Ammon's horn (tissue), 1 donor: ENCODE results near the gene DENND5B.
"Not testable (repeated sequence)": the region's sequence is repeated elsewhere in the genome, so short reads cannot be mapped to it uniquely, and the experiment has no call there.

Experiments
- DNase-seq: peaks from one replicate; pipeline ENCODE4 v3.0.0-alpha.2; 2016; ENCODE audit warnings: low spot score

Gene DENND5B

DNA sequence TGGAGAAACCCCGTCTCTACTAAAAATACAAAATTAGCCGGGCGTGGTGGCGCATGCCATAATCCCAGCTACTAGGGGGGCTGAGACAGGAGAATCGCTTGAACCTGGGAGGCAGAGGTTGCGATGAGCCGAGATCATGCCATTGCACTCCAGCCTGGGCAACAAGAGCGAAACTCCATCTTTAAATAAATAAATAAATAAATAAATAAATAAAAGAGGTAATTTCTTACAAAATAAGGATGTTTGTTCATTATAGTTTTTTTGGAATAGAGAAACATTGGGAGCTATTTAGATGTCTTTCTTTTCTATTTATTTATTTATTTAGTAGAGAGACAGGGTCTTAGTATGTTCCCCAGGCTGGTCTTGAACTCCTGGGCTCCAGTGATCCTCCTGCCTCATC, 213.7 kb downstream of the DENND5B start:
- DNase-seq, result not testable (repeated sequence)

DNA sequence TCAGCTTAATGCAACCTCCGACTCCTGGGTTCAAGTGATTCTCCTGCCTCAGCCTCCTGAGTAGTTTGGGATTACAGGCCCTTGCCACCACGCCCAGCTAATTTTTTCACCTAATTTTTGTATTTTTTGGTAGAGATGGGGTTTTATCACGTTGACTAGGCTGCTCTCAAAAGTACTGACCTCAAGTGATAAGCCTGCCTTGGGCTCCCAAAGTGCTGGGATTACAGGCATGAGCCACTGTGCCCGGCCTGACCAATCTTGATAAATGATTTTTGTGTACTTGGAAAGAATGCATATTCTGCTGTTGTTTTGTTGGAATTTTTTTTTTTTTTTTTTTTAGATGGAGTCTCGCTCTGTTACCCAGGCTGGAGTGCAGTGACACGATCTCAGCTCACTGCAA, 215.5 kb downstream of the DENND5B start:
- not testable (repeated sequence) for DNase-seq

DNA sequence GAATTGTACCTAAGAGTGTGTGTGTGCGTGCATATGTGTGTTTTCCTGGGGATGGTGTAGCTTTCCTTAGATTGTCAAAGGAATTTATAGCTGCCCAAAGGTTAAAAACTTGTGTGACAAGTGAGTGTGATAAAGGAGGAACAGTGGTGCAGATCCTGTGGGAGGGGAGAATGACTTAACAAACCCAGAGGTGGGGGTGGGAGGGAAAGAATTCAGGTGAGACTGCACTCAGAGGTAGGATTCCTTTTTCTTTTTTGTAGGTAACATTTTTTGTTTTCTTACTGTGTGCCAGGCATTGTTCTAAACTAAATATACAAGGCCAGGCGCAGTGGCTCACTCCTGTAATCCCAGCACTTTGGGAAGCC, 219.7 kb downstream of the DENND5B start:
- DNase-seq, result no peak

DNA sequence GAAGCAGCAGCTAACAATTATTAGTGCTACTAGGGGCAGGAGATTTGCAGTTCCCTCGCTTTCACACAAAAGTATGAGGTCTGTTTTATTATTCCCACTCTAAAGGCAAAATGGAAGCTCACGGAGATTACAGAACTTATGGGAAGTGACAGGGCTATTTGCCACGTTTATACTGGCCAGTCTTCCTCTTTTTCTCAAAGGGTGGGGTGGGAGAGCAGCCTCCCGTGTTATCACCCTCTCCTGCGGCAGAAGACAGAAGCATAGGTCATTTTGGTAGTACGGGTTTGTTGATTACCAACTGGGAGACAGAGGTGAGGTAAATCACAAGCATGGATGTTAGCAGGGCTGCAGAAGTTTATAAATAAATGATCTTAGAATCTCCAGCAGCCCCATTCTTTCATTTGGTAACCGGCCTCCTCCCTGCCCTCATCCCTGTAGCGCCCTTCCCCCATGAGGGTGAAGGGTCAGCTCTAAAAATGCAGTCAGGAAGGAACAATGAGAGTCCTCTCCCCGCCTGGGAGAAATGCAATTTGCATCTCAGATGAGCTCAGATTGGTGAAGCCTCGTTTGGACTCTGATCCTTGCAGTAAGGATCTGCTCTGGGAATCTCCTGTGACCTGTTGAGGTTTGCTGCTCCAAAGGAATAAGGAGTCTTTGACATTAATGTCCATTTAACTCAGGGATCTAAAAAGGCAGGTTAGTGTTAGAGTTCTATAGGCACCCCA, 220.2 kb downstream of the DENND5B start:
- no peak for DNase-seq

DNA sequence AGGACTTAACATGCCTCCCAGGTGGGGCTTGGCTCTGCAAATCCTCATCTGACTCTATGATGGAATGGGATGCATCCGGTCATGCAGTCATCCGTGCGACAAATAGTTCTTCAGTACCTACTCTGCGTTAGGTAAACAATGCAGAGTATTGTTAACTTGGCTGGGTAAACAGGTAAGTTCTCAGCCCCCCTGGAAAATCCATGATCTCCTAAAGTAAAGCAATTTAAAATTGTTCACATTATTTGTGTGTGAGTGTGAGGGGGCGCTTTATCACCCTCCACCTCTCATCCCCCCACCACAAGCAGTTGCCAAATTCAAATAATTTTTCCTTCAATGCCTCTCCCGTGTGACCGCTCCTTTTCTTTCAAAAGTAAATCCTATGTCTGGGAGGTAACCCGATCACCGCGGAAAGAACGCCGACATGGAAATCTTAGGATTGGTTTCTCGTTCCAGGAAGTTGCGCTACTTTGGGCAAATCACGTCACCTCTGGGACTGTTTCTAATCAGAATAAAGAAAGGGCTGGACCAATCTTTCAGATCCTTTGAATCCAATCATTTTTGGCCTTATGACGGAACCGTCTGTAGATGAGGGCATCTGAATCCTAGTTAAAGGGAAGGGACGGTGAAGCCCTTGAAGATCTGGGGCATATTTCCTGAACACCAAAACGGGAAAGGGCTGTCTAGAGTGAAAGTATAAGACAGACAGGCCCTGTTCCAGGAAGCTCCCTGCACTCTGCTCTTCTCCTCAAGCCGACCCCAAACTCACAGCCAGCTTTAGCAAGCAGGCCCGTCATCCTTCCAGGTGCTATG, 221.0 kb downstream of the DENND5B start:
- no peak for DNase-seq

DNA sequence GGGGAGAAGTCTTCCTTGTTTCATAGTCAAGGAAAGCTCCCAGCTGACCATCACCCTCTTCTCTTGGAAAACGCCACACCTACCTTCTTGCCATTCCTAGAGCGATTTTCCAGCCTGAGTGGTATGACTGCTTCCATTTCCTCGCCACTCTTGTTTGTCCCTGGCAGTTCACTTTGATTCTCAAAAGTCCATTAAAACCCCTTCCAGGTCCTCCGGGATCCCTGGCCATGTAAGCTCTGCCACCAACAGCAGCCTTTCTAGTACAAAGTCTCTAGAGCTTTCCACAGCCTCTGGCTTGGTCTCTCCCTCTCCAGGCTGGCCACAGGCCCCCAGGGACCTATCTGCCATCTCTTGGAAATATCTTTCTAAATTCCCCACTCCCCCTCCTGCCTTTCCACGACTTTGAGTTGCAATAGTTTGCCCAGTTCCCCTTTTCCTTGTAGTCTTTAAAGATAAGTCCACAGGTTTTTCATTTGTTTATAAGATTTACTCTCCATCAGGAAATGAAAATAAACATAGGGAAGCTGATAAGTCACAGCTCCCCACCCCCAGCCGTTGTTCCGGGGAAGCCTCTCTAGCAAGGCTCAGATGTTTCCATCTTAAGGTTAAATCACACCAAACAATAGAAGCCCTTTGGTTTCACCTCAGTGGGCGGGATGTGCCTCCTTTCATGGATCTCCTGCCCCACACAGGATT, 222.1 kb downstream of the DENND5B start:
- DNase-seq, result no peak

DNA sequence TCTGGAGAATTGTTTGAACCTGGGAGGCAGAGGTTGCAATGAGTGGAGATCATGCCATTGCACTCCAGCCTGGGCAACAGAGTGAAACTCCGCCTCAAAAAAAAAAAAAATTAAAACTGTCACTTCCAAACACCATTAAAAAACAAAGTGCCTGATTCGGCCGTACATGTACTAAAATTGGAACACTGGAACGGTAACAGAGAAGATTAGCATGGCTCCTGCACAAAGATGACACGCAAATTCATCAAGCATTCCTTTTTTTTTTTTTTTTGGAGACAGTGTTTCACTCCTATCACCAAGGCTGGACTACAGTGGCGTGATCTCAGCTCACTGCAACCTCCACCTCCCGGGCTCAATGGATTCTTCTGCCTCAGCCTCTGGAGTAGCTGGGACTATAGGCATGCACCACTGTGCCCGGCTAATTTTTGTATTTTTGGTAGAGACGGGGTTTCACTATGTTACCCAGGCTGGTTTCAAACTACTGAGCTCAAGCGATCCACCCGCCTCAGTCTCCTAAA, 224.8 kb downstream of the DENND5B start:
- DNase-seq, result no peak

DNA sequence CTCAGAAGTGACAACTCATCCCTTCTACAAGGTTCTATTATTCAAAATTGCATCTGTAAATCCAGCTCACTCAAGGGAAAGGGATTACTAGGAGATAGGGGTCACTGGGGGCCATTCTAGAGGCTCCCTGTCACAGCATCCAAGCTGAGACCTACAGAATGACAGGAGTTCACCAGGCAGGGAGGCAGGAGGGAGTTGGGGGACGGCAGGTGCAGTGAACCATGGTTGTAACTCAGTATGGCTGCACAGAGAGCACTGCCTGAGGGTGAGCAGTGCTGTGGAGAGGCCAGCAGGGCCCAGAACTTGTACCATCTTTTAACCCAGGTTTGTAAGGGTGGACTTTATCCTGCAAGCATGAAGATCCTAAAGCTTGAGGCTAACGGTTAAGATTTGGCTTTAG, 227.1 kb downstream of the DENND5B start:
- no peak for DNase-seq

DNA sequence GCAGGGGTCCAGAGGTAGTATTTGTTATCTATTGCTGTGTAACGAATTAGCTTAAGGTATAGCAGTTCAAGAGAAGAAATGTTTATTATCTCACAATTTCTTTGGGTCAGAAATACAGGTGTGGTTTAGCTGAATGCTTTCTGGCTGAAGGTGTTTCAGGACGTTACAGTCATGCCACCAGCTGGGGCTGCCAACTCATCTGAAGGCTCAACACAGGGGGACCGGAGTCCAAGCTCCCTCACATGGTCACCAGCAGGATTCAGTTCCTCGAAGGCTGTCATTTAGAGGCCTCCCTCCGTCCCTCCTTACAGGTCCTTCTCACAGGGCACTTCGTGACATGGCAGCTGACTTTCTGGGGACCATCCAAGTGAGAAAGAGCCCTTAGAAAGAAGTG, 227.5 kb downstream of the DENND5B start:
- DNase-seq, result no peak

DNA sequence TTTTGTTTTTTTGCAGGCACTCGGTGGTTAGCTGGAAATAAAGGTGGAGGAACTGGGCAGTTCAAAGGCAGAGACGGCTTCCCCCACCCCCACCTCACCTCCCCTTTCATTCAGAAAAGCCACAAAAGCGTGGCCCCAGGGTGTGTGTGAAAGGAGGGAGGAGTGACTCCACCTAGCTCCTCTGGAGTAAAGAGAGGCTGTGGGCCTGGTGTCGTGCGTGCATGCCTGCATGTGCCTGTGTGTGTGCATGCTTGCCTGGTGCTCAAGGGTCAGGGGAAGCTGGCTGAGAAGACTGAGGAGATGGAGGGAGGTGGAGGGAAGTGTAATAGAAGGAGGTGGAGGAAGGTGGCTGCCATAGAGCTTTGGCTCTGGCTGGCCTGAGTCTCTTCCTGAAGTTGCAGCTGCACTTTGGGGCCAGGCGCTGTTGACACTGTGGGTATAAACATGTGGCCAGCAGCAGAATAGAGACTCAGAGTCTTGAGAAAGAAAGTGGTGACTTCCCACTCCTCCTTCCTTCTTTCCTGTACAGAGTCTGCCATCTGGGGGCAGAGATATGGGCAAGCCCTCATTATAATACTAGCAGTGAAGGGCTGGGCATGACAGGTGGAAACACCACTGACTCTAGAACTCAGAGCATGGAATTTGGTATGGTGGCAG, 228.0 kb downstream of the DENND5B start:
- peak; percentile 67 for DNase-seq

DNA sequence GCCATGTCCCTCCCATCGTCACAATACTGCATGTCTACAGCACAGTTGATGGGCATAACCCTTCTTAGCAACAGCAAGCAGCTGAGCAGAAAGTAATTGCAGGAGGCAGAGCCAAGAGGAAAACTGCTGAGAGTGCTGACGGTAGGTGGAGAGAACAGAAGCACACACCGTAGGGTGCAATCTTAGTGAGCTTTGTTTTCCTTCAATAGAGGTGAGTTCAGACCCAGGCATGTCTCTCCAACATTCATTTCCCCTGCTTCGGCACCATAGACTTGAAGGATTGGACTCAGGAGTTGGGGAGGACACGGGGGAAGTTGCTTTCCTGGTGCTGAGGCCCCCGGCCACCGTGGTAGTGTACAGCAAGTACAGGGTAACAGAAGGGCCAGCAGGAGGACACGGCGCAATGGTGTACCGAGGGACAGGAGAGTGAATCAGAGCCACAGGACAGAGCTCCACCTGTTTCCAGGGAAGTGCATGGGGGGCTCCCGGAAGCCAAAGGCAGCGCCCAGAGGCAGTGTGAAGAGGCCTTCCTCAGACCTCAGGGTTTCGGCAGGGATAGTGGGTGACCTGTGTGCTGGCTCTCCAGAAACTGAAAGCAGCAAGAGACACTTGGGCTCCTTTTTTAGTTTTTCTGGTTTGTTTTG, 228.7 kb downstream of the DENND5B start:
- no peak for DNase-seq

DNA sequence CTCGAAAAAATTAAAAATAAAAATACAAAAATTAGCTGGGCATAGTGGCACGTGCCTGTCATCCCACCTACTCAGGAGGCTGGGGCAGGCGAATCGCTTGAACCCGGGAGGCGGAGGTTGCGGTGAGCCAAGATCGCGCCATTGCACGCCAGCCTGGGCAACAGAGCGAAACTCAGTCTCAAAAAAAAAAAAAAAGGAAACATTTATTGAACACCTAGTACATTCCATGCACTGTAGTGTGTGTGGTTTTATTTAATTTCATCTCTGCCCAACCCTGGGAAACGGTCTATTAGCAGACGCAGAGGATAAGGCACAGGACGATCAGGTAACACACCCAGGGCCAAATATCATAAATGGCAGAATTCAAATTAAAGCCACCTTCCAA, 229.2 kb downstream of the DENND5B start:
- DNase-seq, result no peak

DNA sequence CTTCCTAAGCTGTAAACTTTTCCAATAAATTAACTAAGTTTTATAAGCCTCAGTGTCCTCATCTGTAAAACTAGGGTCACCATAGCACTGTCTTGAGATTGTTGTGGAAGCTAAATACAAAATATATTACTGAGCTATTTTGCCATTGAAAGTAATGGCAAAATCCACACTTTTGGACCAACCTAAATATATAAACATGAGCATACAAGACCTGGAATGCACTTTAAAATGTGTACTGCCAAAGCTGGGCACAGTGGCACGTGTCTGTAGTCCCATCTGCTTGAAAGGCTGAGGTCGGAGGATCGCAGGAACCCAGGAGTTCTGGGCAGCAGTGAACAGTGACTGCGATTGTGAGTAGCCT, 235.2 kb downstream of the DENND5B start:
- DNase-seq, result no peak

DNA sequence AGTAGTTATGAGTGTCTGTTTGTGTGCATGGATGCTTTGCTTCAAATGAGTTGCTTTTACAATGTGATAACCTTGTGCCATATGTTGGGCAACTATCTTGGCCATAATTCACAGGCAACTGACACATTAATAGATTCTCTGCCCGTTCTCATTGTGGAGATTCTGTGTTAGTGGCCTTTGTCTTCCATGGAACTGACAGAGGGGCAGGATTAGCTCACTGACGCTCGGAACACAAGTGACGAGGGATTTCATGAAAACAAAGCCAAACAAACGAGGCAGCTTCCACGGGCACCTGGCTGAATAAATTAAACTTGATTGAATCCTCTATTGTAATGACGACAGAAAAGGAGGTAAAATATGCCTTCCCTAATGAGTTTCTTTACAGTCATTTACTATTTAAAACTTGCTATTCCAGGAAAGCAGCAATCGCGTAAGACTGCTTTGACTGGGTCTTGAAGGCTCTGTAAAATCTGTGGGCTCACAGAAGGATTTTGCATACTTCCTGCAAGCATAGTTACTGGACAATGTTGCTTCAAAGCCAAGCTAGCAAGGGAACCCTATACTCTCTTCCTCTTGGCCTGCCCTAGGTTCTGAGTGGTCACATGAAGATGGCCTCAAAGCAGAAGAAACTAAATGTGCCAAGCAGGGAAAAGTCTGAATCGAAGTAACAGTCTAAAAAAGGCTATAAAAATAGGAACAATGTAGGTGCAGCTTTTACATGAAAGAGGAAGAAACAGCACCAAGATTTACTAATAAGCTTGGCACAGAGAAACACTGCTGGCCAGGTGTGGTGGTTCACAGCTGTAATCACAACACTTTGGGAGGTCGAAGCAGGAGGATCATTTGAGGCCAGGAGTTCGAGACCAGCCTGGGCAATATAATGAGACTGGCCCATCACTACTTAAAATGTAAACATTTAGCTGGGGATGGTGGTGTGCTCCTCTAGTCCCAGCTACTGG, 236.9 kb downstream of the DENND5B start:
- DNase-seq, result peak; percentile 64

DNA sequence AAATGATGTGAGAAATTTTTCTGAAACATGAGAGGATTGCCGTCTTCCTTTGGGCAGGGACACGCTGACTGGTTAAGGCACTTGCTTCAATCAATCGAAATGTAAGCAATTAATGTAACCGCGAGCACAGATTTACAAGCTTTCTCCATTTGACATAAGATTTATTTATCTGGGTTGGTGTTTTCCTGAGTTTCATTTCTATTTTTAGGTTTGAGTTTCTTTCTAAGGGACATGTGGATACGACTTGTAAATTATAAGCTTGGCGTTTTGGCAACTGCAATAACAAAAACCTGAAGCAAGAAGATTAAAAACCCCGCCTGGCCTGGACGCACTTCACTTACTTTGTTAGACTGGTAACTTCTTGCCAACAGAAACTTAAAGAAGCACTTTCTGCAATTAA, 244.7 kb downstream of the DENND5B start:
- no peak for DNase-seq

DNA sequence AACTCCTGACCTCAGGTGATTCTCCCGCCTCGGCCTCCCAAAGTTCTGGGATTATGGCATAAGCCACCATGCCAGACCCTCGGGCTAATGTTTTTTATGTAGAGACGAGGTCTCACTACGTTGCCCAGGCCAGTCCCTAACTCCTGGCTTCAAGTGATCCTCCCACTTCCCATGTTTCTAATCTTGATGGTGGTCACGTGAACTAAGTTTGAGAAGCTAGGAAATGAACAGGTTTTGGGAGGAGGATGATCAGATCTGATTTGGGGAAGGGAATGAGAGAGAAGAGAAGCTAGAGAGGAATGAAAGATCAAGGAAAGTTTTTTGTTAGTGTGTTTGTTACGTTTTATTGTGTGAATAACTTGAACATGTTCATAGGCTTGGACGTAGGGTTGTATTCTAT, 247.8 kb downstream of the DENND5B start:
- DNase-seq, result no peak

DNA sequence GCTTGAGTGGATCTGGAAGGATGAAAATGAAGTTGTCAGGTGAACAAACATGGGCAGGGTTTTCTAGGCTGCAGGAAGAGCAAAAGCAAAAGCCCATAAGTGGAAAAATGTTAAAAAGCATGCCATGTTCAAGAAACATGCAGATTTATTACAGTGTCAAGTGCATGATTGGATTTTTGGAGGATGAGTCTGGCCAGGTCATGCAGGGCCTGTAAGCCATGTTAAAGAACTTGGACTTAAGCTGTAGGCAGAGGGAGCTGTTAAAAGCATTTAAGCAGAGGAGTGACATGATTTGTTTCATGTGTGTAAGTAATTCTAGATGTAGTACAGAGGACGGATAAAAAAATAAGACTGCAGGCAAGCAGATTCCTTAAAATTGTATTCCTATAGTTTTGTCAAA, 248.7 kb downstream of the DENND5B start:
- DNase-seq, result no peak

DNA sequence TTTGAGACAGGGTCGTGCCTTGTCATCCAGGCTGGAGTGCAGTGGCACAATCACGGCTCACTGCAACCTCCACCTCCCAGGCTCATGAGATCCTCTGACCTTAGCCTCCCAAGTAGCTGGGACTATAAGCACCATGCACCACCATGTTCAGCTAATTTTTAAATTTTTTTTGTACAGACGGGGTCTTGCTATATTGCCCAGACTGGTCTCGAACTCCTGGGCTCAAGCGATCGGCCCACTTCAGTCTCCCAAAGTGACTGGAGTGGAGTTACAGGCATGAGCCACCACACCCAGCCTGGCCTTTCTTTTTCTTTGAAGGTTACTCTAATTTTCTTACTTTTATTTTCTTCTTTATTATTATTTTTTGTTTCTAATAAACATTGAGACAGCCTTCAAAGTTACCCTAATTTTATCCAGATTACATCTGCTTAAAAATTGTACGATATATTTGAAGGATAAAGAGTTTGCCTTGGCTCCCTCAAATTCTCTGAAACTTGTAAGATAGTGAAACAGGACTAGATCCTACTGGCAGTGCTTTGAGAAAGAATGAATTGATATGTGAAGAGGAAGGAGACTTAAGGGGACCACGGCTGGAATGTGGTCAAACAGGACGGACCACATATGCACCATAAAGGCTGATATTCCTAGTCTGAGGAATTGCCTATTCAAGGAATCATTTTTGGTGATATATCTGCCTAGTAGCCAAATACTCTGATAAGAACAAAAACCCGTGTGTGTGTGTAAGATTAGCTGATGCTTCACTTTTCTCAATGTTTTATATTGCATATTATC, 250.9 kb downstream of the DENND5B start:
- no peak for DNase-seq

DNA sequence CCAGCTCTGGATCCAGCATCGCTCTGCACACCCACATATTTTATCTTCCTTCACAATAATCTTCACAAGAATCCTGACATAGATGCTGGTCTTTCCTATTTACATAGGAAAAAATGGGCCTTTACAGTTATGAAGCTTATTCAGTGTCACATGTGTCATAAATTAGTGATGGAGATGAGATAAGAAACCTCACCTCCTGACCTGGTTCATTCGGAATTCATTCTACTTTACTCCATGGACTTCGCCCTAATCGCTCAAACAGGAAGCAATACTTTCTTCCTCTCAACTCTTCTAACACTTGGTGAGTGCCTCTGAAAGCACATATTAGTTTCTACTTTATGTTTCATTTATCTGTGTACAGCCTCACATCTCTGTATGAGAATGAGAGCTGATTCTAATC, 253.0 kb downstream of the DENND5B start:
- no peak for DNase-seq
